ENCODE data around the gene BOLA2B.
A peak's percentile ranks its signal among the peaks of the same experiment; 100 is the strongest.

Gene BOLA2B

GRCh38 chr16:30185683-30186421, 7.6 kb downstream of the BOLA2B start (continued):
- TF ChIP-seq ZSCAN18 (tag by site-specific recombination; IDR thresholded peaks at IDR 0.05) (no peak), ZNF624 (tag by site-specific recombination; IDR thresholded peaks at IDR 0.05) (no peak), ZNF202 (tag by site-specific recombination; IDR thresholded peaks at IDR 0.05; ENCODE audit: borderline replicate concordance) (no peak), ZFP41 (tag by site-specific recombination; IDR thresholded peaks at IDR 0.05; ENCODE audit: borderline replicate concordance) (no peak), ZBTB7A (tag by site-specific recombination; IDR thresholded peaks at IDR 0.05; ENCODE audit: low read depth) (no peak), PRDM1 (tag by site-specific recombination; IDR thresholded peaks at IDR 0.05) (no peak), ZNF701 (tag by site-specific recombination; IDR thresholded peaks at IDR 0.05) (no peak), ZNF791 (tag by site-specific recombination; IDR thresholded peaks at IDR 0.05) (no peak), ZSCAN4 (tag by site-specific recombination; IDR thresholded peaks at IDR 0.05) (no peak), BCL11A (tag by site-specific recombination; IDR thresholded peaks at IDR 0.05; ENCODE audit: low read depth) (no peak), ZNF157 (tag by site-specific recombination; IDR thresholded peaks at IDR 0.05) (no peak), ZNF398 (tag by site-specific recombination; IDR thresholded peaks at IDR 0.05) (peak; percentile 90), ZNF658 (tag by site-specific recombination; IDR thresholded peaks at IDR 0.05) (no peak), ZFP69B (tag by site-specific recombination; IDR thresholded peaks at IDR 0.05) (peak; percentile 86), ZFHX2 (tag by site-specific recombination; conservative IDR thresholded peaks at IDR 0.05) (no peak), TCF7L2 (IDR thresholded peaks at IDR 0.05; ENCODE audit: borderline replicate concordance, low read depth, low read length) (no peak), KLF8 (tag by site-specific recombination; IDR thresholded peaks at IDR 0.05) (no peak), GLIS2 (tag by site-specific recombination; IDR thresholded peaks at IDR 0.05) (peak; percentile 86), ZNF366 (tag by site-specific recombination; conservative IDR thresholded peaks at IDR 0.05) (no peak), TRIM28 (IDR thresholded peaks at IDR 0.05; ENCODE audit: borderline replicate concordance, low read length) (no peak), ZBTB11 (tag by site-specific recombination; conservative IDR thresholded peaks at IDR 0.05; ENCODE audit: low read depth) (no peak), ZNF513 (tag by site-specific recombination; IDR thresholded peaks at IDR 0.05) (no peak), AEBP2 (tag by site-specific recombination; IDR thresholded peaks at IDR 0.05; ENCODE audit: borderline replicate concordance) (no peak), ZNF747 (tag by site-specific recombination; IDR thresholded peaks at IDR 0.05) (no peak), ZNF670 (tag by site-specific recombination; IDR thresholded peaks at IDR 0.05; ENCODE audit: low read depth) (no peak), GLI4 (tag by site-specific recombination; IDR thresholded peaks at IDR 0.05) (no peak), ZNF10 (tag by site-specific recombination; IDR thresholded peaks at IDR 0.05) (no peak), ZNF266 (tag by site-specific recombination; IDR thresholded peaks at IDR 0.05; ENCODE audit: low read depth) (no peak), ZNF404 (tag by site-specific recombination; IDR thresholded peaks at IDR 0.05) (no peak), ZNF530 (tag by site-specific recombination; IDR thresholded peaks at IDR 0.05; ENCODE audit: low read depth) (no peak), ZBTB17 (tag by site-specific recombination; IDR thresholded peaks at IDR 0.05) (no peak)
